HepG2 (cell line): ENCODE data around the gene SIAH2. TPM values are rescaled to one million over a fixed set of nuclear protein-coding genes. Genes with fewer than 3 reads are reported as not detected.

Experiments used
- CEBPG ChIP-seq: IDR thresholded peaks from 2 replicates; pipeline ENCODE4 v1.6.1; 2016
- POLR2AphosphoS5 ChIP-seq: IDR thresholded peaks from 2 replicates; pipeline ENCODE4 v1.6.1; 2012; ENCODE audit warnings: low read depth, low read length
- RERE ChIP-seq: IDR thresholded peaks from 2 replicates; pipeline ENCODE4 v1.6.1; 2016; ENCODE audit warnings: low read depth, missing genetic modification reagents, missing compliant biosample characterization
- SKIL ChIP-seq: sonication (generic); formaldehyde crosslinking; IDR thresholded peaks from 2 replicates; pipeline ENCODE4 v1.8.0; 2022; ENCODE audit warnings: missing genetic modification reagents, mild to moderate bottlenecking, moderate library complexity, borderline replicate concordance
- ZNF280D ChIP-seq: sonication (generic); formaldehyde crosslinking; IDR thresholded peaks from 2 replicates; pipeline ENCODE4 v1.5.1; 2020; ENCODE audit warnings: mild to moderate bottlenecking, missing genetic modification reagents
- ZNF292 ChIP-seq: sonication (generic); formaldehyde crosslinking; IDR thresholded peaks from 2 replicates; pipeline ENCODE4 v1.8.1; 2022; ENCODE audit warnings: mild to moderate bottlenecking, low read depth, missing genetic modification reagents, borderline replicate concordance
- ZNF503 ChIP-seq: sonication (generic); formaldehyde crosslinking; IDR thresholded peaks from 2 replicates; pipeline ENCODE4 v1.4.0; 2020; ENCODE audit warnings: missing genetic modification reagents
- polyA plus RNA-seq, 8 experiments: library from polyadenylated mRNA; depleted of rRNA in 3 of 8; stranded (reverse) in 7 of 8; unstranded in 1 of 8; fragments of >200 nt; fragmentation: Illumina TruSeq in 4 of 8; extraction: Trizol in 4 of 8; gene quantifications; 2 replicates each; pipeline versions ENCODE4 v1.2.1 to v1.2.3, GENCODE V29; 2011 to 2016; ENCODE audit warnings: low read depth in 4 of 8, missing spikeins in 1 of 8, mixed read lengths in 1 of 8; ENCODE audit not compliant: insufficient read depth in 1 of 8
- total RNA-seq, 5 experiments: library from RNA; depleted of rRNA; stranded (reverse); fragments of >200 nt; fragmentation: Illumina TruSeq; extraction: Trizol; gene quantifications; 2 replicates each; pipeline ENCODE4 v1.2.3, GENCODE V29; 2016; ENCODE audit warnings: low read depth in 1 of 5

Gene SIAH2
- total and polyA plus RNA-seq, 2 of the 13 experiments (the other 11 are each of a cell fraction or from before 2014, with no cell fraction given): 71.8 to 117 TPM

GRCh38 chr3:150740733-150741496 is 22.1 kb downstream of the SIAH2 start (continued):
- peak; percentile 18; the same call in 1 of the 2 replicates for TF ChIP-seq RERE (CRISPR knock-in tag)
- TF ChIP-seq ZNF280D: peak; percentile 88
- TF ChIP-seq CEBPG (CRISPR knock-in tag): peak; percentile 73
- TF ChIP-seq ZNF503: 0 out of 2 replicates have a peak, but pooled peaks have one; percentile 46
- peak; percentile 90; the same call in 1 of the 2 replicates for TF ChIP-seq ZNF292 (CRISPR knock-in tag)
- TF ChIP-seq SKIL: peak; percentile 66
- TF ChIP-seq POLR2AphosphoS5: peak; percentile 47
